Keratinocyte (primary cell): ENCODE measurements around the gene ALX4. TPM values are rescaled to one million over a fixed set of nuclear protein-coding genes. Genes with fewer than 3 reads are reported as not detected.

ENCODE experiments used
- DNase-seq: peaks from one replicate; pipeline ENCODE4 v3.0.0-alpha.2; 2011; ENCODE audit warnings: low read depth, missing footprints, low spot score
- FAIRE-seq: peaks from 2 replicates; lab custom pipeline; 2011; peaks lifted over from hg19 to GRCh38; lab: Jason Lieb, UNC
- H2AFZ ChIP-seq: 2 replicates; pipeline ENCODE4 v1.6.0; 2012; ENCODE audit warnings: low read length, control low read depth, inconsistent platforms; ENCODE audit not compliant: control insufficient read depth
- H3K27ac ChIP-seq: 2 replicates; pipeline ENCODE4 v1.5.1; 2011; ENCODE audit warnings: low read length; ENCODE audit not compliant: control insufficient read depth, insufficient read depth
- H3K27me3 ChIP-seq: 3 replicates; pipeline ENCODE4 v1.6.0; 2011; ENCODE audit warnings: low read length; ENCODE audit not compliant: control insufficient read depth, insufficient read depth; ENCODE audit errors: extremely low read depth
- H3K36me3 ChIP-seq, 2 experiments: 2 replicates in 1 of 2; 3 replicates in 1 of 2; pipeline ENCODE4 v1.5.1; 2011; ENCODE audit warnings: low read length in 2 of 2, mild to moderate bottlenecking in 1 of 2; ENCODE audit not compliant: control insufficient read depth in 2 of 2, insufficient read depth in 2 of 2; ENCODE audit errors: extremely low read depth in 1 of 2
- H3K4me1 ChIP-seq: 3 replicates; pipeline ENCODE4 v1.5.1; 2011; ENCODE audit warnings: low read length; ENCODE audit not compliant: control insufficient read depth, insufficient read depth; ENCODE audit errors: extremely low read depth
- H3K4me2 ChIP-seq: 3 replicates; pipeline ENCODE4 v1.6.0; 2011; ENCODE audit warnings: low read depth, low read length; ENCODE audit not compliant: control insufficient read depth, insufficient read depth; ENCODE audit errors: extremely low read depth
- H3K4me3 ChIP-seq, 3 experiments: fragments of 200-600 bp in 1 of 3; sonication (generic) in 1 of 3; 2 replicates in 2 of 3; 3 replicates in 1 of 3; pipeline ENCODE4 v1.5.1; 2011 to 2016; ENCODE audit warnings: low read length in 3 of 3, mild to moderate bottlenecking in 3 of 3, control low read depth in 2 of 3, inconsistent platforms in 1 of 3, low read depth in 1 of 3, mixed read lengths in 1 of 3, mixed run types in 1 of 3, moderate library complexity in 1 of 3; ENCODE audit not compliant: control insufficient read depth in 2 of 3, insufficient read depth in 2 of 3; ENCODE audit errors: extremely low read depth in 1 of 3
- H3K79me2 ChIP-seq: 2 replicates; pipeline ENCODE4 v1.6.0; 2012; ENCODE audit warnings: low read length; ENCODE audit not compliant: control insufficient read depth, insufficient read depth
- H3K9ac ChIP-seq: 3 replicates; pipeline ENCODE4 v1.6.0; 2011; ENCODE audit warnings: low read length; ENCODE audit not compliant: control insufficient read depth, insufficient read depth; ENCODE audit errors: extremely low read depth
- H3K9me1 ChIP-seq: 3 replicates; pipeline ENCODE4 v1.6.0; 2011; ENCODE audit warnings: low read length; ENCODE audit not compliant: control insufficient read depth, insufficient read depth; ENCODE audit errors: extremely low read depth
- H3K9me3 ChIP-seq: 2 replicates; pipeline ENCODE4 v1.5.1; 2012; ENCODE audit warnings: low read depth, low read length; ENCODE audit not compliant: control insufficient read depth
- H4K20me1 ChIP-seq: 3 replicates; pipeline ENCODE4 v1.6.0; 2011; ENCODE audit warnings: low read length; ENCODE audit not compliant: control insufficient read depth, insufficient read depth; ENCODE audit errors: extremely low read depth
- EZH2 ChIP-seq: IDR thresholded peaks from one replicate; pipeline ENCODE4 v1.6.1; 2012; ENCODE audit warnings: inconsistent platforms, mild to moderate bottlenecking, low read length, moderate library complexity
- dilution Hi-C: fragments of 300-500 bp; cut with MboI; formaldehyde crosslinking; loops from one replicate; pipeline ENCODE4 v1.7.0; 2020; ENCODE audit warnings: low sequenced_read_pairs; ENCODE audit not compliant: extremely low pct_ligation_motif_present
- polyA plus RNA-seq, 5 experiments: library from polyadenylated mRNA; depleted of rRNA in 3 of 5; stranded (reverse) in 3 of 5; stranded (forward) in 1 of 5; unstranded in 1 of 5; fragments of >200 nt; gene quantifications; 1 replicate in 1 of 5; 2 replicates in 3 of 5; 3 replicates in 1 of 5; pipeline versions ENCODE4 v1.2.1 to v1.2.3, GENCODE V29; 2011 to 2012; ENCODE audit warnings: missing spikeins in 2 of 5, low read depth in 1 of 5, low replicate concordance in 1 of 5
- TF ChIP-seq, protein P1 (sequence below), 3 experiments: IDR thresholded peaks in 1 of 3; conservative IDR thresholded peaks in 1 of 3; optimal IDR thresholded peaks in 1 of 3; 2 replicates in 2 of 3; 3 replicates in 1 of 3; pipeline versions ENCODE3 to v1.5.1; 2011; ENCODE audit warnings: low read length in 3 of 3, mild to moderate bottlenecking in 3 of 3, moderate library complexity in 2 of 3, control low read depth in 1 of 3, inconsistent platforms in 1 of 3; ENCODE audit not compliant: insufficient read depth in 2 of 3; ENCODE audit errors: extremely low read depth in 1 of 3

Gene ALX4
- polyA plus RNA-seq, 1 donor (not counting 4 experiments of a cell fraction or from before 2014, with no cell fraction given): not detected

DNA sequence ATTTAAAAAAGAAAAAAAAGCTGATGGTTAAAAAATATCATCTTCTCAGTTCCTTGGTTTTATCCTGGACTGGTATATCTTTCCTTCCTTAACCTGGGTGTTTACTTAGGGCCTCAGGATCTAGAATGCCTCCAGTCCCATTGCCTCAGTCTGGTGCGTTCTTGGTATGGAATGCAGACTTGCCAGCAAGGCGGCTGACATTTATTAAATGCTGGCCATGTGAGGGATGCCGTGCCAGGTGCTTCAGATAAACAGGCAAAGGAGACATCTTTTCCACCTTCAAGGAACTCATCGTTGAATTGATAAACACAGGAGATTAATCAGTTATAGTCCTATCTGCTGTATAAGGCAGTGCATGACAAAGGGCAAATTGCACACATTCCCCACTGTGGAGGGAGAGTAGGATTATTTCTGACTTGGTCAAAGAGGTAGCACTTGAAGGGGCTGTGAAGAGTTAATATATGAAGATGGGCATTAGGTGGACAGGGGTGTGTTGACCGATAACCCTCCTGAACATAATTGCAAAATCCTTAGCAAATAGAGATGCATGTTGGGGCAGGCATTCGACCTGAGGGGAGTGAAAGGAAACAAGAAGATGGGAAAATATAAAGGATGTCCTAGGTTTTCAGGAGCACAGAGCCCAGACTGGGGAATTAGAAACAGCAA lies 54.4 kb downstream of the ALX4 start:
- Histone ChIP-seq H3K27ac (no peak overlapping the region), H3K9ac (no peak overlapping the region), H3K9me1 (peaks cover 4% of the 10 kb centered on the region), H3K4me1 (peaks cover 13% of the 10 kb centered on the region), H3K4me2 (peak overlapping the region; percentile 8), H3K4me3 (no peak overlapping the region), H2AFZ (no peak overlapping the region), H3K36me3 (no peaks in the 10 kb centered on the region), H4K20me1 (peaks cover 3% of the 10 kb centered on the region), H3K9me3 (peaks cover 2% of the 10 kb centered on the region), H3K79me2 (no peaks in the 10 kb centered on the region), H3K27me3 (no peaks in the 10 kb centered on the region)
- no peak for DNase-seq
- dilution Hi-C loops: no loop called here
- peak; percentile 9 for FAIRE-seq
- TF ChIP-seq, protein P1, sequence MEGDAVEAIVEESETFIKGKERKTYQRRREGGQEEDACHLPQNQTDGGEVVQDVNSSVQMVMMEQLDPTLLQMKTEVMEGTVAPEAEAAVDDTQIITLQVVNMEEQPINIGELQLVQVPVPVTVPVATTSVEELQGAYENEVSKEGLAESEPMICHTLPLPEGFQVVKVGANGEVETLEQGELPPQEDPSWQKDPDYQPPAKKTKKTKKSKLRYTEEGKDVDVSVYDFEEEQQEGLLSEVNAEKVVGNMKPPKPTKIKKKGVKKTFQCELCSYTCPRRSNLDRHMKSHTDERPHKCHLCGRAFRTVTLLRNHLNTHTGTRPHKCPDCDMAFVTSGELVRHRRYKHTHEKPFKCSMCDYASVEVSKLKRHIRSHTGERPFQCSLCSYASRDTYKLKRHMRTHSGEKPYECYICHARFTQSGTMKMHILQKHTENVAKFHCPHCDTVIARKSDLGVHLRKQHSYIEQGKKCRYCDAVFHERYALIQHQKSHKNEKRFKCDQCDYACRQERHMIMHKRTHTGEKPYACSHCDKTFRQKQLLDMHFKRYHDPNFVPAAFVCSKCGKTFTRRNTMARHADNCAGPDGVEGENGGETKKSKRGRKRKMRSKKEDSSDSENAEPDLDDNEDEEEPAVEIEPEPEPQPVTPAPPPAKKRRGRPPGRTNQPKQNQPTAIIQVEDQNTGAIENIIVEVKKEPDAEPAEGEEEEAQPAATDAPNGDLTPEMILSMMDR (optimal IDR thresholded peaks at IDR 0.05 in 1 of 3, IDR thresholded peaks at IDR 0.05 in 1 of 3, conservative IDR thresholded peaks at IDR 0.05 in 1 of 3; ENCODE audit: extremely low read depth in 1 of 3, insufficient read depth in 2 of 3, low read length in 3 of 3): no peak
- no peak for TF ChIP-seq EZH2

DNA sequence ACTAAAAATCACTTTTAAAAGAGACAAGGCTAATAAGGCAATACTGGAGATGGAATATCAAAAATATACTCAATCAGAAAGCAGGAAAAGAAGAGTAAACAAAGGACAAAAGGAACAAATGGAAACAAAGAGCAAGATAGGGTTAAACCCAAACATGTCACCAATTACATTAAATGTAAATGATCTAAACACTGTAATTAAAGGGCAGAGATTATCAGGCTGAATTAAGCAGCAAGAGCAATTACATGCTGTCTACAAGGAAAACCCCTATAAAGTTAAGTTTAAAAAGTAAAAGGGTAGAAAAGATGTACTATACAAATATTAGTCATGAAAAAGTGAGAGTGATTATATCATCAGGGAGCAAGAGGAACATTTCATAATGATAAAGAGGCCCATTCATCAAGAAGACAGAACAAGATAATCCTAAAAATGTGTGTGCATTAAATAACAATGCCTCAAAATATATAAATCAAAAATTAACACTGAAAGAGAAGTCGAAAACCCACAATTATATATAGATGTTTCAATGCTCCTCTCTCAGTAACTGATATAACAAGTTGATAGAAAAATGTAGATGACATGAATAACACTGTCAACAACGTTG lies 56.8 kb downstream of the ALX4 start:
- no peak overlapping the region for H3K4me2 ChIP-seq
- H4K20me1 ChIP-seq: peaks cover 3% of the 10 kb centered on the region
- TF ChIP-seq EZH2: no peak
- TF ChIP-seq, protein P1 (optimal IDR thresholded peaks at IDR 0.05 in 1 of 3, IDR thresholded peaks at IDR 0.05 in 1 of 3, conservative IDR thresholded peaks at IDR 0.05 in 1 of 3; ENCODE audit: extremely low read depth in 1 of 3, insufficient read depth in 2 of 3, low read length in 3 of 3): no peak
- no peak overlapping the region for H3K27ac ChIP-seq
- H3K27me3 ChIP-seq: no peaks in the 10 kb centered on the region
- peaks cover 4% of the 10 kb centered on the region for H3K9me1 ChIP-seq
- peaks cover 2% of the 10 kb centered on the region for H3K9me3 ChIP-seq
- no peak overlapping the region for H2AFZ ChIP-seq
- H3K9ac ChIP-seq: no peak overlapping the region
- dilution Hi-C loops: no loop called here
- FAIRE-seq: no peak
- H3K79me2 ChIP-seq: no peaks in the 10 kb centered on the region
- H3K4me3 ChIP-seq: no peak overlapping the region
- peaks cover under 1 to 4% of the 10 kb centered on the region in 2 experiments for H3K36me3 ChIP-seq
- peaks cover 13% of the 10 kb centered on the region for H3K4me1 ChIP-seq
- no peak for DNase-seq
